ENCODE results near the gene NRIP2. TPM values are rescaled to one million over a fixed set of nuclear protein-coding genes. Genes with fewer than 3 reads are reported as not detected.

Gene NRIP2
- total RNA-seq, 4 donors from 2014 or later = 0.83 to 9.7 (median 2.9) TPM

GRCh38 chr12:2851931-2852330, 17.1 kb upstream of the NRIP2 start:
- TF ChIP-seq EP300 (IDR thresholded peaks at IDR 0.05) = no peak
- no peak for TF ChIP-seq POLR2A (IDR thresholded peaks at IDR 0.05; ENCODE audit: low read depth)
- TF ChIP-seq POLR2AphosphoS5 (IDR thresholded peaks at IDR 0.05) = no peak
- no peak for TF ChIP-seq CTCF (IDR thresholded peaks at IDR 0.05)
- WGBS = 79% methylated on average over 3 of the region's 3 CpGs

GRCh38 chr12:2845280-2845679, 10.4 kb upstream of the NRIP2 start:
- DNase-seq (ENCODE audit: extremely low spot score) = no peak
- peak overlapping the region in 1 of 4 donors; percentile 3 for H3K27ac ChIP-seq (replicated peaks in 1 of 4)
- H3K4me1 ChIP-seq = peaks cover 0 to 5% (median 0%) of the 10 kb centered on the region in 4 donors
- no peak overlapping the region for H3K4me3 ChIP-seq
- no peaks in the 10 kb centered on the region for H3K9me3 ChIP-seq
- TF ChIP-seq POLR2A (IDR thresholded peaks at IDR 0.05; ENCODE audit: low read depth) (no peak), POLR2AphosphoS5 (IDR thresholded peaks at IDR 0.05) (no peak), EP300 (IDR thresholded peaks at IDR 0.05) (no peak), CTCF (IDR thresholded peaks at IDR 0.05) (no peak)
- H3K36me3 ChIP-seq = peaks cover 0 to 10% (median 0%) of the 10 kb centered on the region in 4 donors
- H3K27me3 ChIP-seq = no peaks in the 10 kb centered on the region
- WGBS = 32% methylated on average over 6 of the region's 6 CpGs
- intact Hi-C loops (cut with DNase I) = no loop called here

More at GRCh38 chr12:2851931-2852330, 17.1 kb upstream of the NRIP2 start:
- intact Hi-C loops (cut with DNase I) = loop anchor here (5.0 to 10.0 kb wide), 2 partner anchors 93 to 190 kb away; no protein-coding TSS in a partner anchor
- Histone ChIP-seq H3K36me3 (peaks cover 0 to 8% (median 0%) of the 10 kb centered on the region in 4 donors), H3K27me3 (no peaks in the 10 kb centered on the region), H3K4me1 (peaks cover 0 to 9% (median 4%) of the 10 kb centered on the region in 4 donors), H3K27ac (replicated peaks in 1 of 4) (no peak overlapping the region), H3K4me3 (no peak overlapping the region), H3K9me3 (no peaks in the 10 kb centered on the region)
- DNase-seq (ENCODE audit: extremely low spot score) = no peak

GRCh38 chr12:2844786-2845185, 10.0 kb upstream of the NRIP2 start:
- no peaks in the 10 kb centered on the region for H3K27me3 ChIP-seq
- H3K9me3 ChIP-seq = no peaks in the 10 kb centered on the region
- peaks cover 0 to 13% (median 0%) of the 10 kb centered on the region in 4 donors for H3K36me3 ChIP-seq
- H3K27ac ChIP-seq (replicated peaks in 1 of 4) = peak overlapping the region in 1 of 4 donors; percentile 3
- TF ChIP-seq EP300 (IDR thresholded peaks at IDR 0.05) (no peak), POLR2A (IDR thresholded peaks at IDR 0.05; ENCODE audit: low read depth) (no peak), CTCF (IDR thresholded peaks at IDR 0.05) (no peak), POLR2AphosphoS5 (IDR thresholded peaks at IDR 0.05) (no peak)
- peaks cover 0 to 5% (median 0%) of the 10 kb centered on the region in 4 donors for H3K4me1 ChIP-seq
- whole genome bisulfite sequencing = 91% methylated on average over 9 of the region's 9 CpGs
- intact Hi-C loops (cut with DNase I) = no loop called here
- H3K4me3 ChIP-seq = no peak overlapping the region
- no peak for DNase-seq (ENCODE audit: extremely low spot score)

GRCh38 chr12:2842948-2843347, 8.1 kb upstream of the NRIP2 start:
- intact Hi-C loops (cut with DNase I) = no loop called here
- TF ChIP-seq EP300 (IDR thresholded peaks at IDR 0.05) = no peak
- Histone ChIP-seq H3K27me3 (no peaks in the 10 kb centered on the region), H3K4me1 (peaks cover 0 to 5% (median 0%) of the 10 kb centered on the region in 4 donors), H3K36me3 (peaks cover 0 to 26% (median 0%) of the 10 kb centered on the region in 4 donors), H3K4me3 (no peak overlapping the region), H3K9me3 (no peaks in the 10 kb centered on the region), H3K27ac (replicated peaks in 1 of 4) (peak overlapping the region in 2 of 4 donors; percentile 33 to 40)
- DNase-seq (ENCODE audit: extremely low spot score) = no peak
- WGBS = 81% methylated on average over 5 of the region's 5 CpGs

- Histone ChIP-seq H3K27ac (replicated peaks in 1 of 4) (no peak overlapping the region), H3K4me1 (peaks cover 0 to 5% (median 0%) of the 10 kb centered on the region in 4 donors), H3K4me3 (no peak overlapping the region), H3K9me3 (no peaks in the 10 kb centered on the region), H3K36me3 (peaks cover 0 to 26% (median 0%) of the 10 kb centered on the region in 4 donors), H3K27me3 (peaks cover 0 to under 1% (median 0%) of the 10 kb centered on the region in 4 donors)
- TF ChIP-seq CTCF (IDR thresholded peaks at IDR 0.05) (no peak), POLR2A (IDR thresholded peaks at IDR 0.05; ENCODE audit: low read depth) (no peak), EP300 (IDR thresholded peaks at IDR 0.05) (no peak), POLR2AphosphoS5 (IDR thresholded peaks at IDR 0.05) (no peak)
- WGBS = 75% methylated on average over 1 of the region's 9 CpGs
- intact Hi-C loops (cut with DNase I) = no loop called here
- no peak for DNase-seq (ENCODE audit: extremely low spot score)
Measured at GRCh38 chr12:2841056-2841650, 6.3 kb upstream of the NRIP2 start.
